ENCODE results near the gene RBFOX2.
"Not testable (repeated sequence)": the region's sequence is repeated elsewhere in the genome, so short reads cannot be mapped to it uniquely, and the experiment has no call there.

Gene RBFOX2

DNA sequence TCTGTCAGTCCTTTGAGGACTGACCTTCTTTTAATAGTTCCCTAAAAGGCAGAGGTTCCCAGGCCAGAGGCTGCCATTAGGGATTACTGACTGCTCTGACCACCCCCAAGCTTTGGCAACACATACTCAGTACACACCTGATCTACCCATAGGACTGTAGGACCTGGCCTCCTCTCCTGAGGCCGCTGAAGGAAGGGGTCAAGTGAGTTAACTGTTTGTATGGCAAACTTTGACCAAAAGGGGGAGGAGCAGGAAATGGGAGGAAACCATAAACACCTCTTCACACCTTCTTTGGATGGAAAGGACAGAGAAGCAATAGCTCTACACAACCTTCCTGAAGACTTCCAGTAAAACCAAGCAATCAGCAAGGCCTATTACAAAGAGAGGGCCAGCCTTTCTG is 207.0 kb downstream of the RBFOX2 start:
- no peak for DNase-seq (ENCODE audit: low spot score)

DNA sequence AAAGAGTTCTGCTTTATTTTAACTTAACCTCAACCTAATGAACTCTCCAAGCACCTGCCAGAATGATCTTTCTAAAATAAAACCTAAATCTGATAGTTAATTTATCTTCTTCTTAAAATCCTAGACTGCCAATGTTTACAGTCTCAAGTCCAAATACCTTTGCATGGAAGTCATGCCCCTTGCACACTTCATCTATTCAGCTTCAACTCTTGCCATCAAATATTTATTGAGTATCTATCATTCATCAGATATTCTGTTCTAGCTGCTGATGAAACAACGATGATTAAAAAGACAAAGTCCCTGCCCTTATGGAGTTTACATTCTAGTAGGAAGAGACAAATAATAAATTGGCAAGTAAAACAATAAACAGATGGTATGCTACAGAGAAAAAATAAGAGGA is 209.2 kb downstream of the RBFOX2 start:
- no peak for DNase-seq (ENCODE audit: low spot score)

DNA sequence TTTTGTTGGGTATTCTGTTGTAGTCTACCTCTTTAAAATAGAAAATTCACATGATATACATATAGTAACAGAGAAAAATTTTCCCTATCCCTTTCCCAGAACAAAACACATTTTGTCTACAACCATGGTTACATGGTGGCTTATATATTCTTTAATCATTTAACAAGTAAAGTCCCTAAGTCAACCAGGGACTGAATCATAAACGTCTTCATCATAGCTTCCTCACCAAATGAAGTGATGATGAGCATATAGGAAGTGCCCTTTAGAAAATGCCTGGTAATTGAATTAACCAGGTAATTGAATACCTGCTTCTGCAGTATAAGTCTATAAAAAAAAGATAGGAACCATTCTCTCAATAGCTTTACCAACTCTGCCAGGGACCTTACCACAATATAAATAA is 209.7 kb downstream of the RBFOX2 start:
- DNase-seq (ENCODE audit: low spot score), result no peak

DNA sequence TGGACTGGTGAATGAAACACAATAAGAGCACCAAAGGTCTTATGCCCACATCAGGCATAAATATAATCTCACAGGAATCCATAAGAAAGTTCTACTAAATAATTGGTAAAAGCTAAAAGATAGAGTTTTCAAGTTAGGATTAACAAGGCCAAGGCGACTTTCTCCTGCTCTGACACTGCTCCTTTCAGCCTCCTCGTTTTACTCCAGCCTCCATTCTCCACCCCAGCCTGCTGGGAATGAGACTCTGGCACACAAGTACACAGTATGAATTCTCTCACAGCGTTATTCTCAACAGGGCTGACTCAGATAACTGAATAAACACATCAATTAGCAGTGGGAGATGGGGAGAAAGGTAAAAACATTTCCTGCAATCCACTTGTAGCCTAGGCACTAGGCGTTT is 216.0 kb downstream of the RBFOX2 start:
- no peak for DNase-seq (ENCODE audit: low spot score)

DNA sequence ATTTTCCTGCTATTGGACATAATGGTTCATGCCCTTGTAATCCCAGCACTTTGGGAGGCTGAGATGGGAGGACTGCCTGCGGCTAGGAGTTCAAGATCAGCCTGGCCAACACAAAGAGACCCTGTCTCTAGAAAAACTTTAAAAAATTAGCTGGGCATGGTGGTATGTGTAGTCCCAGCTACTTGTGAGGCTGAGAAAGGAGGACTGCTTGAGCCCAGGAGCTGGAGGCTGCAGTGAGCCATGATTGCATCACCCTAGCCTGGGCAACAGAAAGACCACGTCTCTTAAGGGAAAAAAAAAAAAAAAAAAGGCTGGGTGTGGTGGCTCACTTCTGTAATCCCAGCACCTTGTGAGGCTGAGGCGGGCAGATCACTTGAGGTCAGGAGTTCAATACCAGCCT is 217.0 kb downstream of the RBFOX2 start:
- DNase-seq (ENCODE audit: low spot score), result no peak

DNA sequence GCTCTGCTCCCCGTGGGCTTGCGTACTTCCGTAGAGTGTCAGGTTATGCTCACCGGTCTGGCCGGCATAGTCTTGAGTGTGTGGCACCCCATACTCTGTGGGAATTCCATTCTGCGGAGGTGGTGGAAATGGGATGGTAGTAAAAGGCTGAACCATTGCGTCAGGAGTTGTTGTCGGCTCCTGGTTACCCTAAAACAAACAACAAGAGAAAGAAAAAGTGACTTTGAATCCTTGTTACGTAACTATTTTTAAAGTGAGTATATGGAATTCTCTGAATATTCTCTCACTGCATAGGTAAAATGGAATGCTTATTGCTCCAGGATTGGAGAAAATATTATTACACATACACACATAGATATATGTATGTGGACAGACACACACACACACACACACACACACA is 218.8 kb downstream of the RBFOX2 start:
- DNase-seq (ENCODE audit: low spot score), result no peak

DNA sequence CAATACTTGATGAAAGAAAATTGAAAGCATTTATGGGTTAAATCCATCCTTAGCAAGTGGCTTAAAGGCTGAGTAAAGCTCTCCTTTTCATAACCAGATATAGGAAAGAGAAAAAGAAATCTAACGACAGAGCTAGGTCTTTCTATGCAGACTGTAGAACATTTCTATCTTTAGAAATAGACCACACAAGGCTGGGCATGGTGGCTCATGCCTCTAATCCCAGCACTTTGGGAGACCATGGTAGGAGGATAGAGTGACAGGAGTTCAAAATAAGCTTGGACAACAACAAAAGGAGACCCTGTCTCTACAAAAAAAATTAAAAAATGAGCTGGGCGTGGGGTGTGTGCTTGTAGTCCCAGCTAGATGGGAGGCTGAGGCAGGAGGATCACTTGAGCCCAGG is 220.2 kb downstream of the RBFOX2 start:
- no peak for DNase-seq (ENCODE audit: low spot score)

DNA sequence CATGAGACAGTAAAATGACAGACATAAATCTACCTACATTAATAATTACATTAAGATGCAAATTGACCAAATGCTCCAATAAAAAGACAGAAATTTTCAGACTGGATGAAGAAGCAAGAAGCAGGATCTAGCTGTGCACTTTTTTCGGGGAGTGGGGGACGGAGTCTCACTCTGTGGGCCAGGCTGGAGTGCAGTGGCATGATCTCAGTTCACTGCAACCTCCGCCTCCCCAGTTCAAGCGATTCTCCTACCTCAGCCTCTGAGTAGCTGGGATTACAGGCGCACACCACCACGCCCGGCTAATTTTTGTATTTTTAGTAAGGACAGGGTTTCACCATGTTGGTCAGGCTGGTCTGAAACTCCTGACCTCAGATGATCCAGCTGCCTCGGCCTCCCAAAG is 222.0 kb downstream of the RBFOX2 start:
- DNase-seq (ENCODE audit: low spot score), result not testable (repeated sequence)

DNA sequence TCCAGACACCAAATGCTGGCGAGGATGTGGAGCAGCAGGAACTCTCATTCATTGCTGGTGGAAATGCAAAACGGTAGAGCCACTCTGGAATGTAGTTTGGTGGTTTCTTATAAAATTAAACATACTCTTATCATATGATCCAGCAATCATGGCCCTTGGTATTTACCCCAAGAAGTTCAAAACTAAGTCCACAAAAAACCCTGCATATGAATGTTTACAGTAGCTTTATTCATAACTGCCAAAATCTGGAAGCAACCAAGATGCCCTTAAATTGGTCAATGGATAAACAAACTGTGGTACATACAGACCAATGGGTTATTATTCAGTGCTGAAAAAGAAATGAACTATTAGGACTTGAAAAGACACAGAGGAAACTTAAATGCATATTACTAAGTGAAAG is 223.2 kb downstream of the RBFOX2 start:
- no peak for DNase-seq (ENCODE audit: low spot score)

DNA sequence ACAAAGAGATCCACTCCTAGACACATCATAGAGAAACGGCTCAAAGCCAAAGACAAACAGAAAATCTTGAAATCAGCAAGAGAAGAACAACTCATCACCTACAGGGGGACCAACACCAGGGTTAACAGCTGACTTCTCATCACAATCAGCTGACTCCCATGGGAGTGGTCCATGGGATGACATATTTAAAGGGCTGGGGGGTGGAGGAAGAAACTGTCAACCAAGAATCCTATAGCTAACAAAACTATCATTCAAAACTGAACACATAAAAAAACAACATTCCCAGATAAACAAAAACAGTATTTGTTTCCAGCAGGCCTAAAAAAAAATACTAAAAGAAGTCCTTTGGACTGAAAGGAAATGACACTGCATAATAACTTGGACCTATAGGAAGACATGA is 224.2 kb downstream of the RBFOX2 start:
- no peak for DNase-seq (ENCODE audit: low spot score)

DNA sequence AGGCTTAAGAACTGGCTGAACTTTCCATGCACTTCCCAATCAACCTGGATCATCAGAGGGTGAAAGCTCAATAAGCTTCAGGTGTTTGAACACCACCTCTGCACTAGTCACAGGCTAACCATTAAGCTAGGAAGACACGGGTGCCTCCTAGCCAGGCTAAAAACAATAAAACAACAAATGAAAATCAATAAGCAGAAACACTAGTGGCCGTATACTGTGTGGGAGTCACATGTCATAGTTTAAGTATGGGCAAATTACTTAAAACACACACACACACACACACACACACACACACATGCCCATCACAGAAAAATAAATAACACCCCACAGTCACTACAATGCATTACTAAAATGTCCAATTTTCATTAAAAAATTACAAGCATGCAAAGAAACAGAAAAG is 225.7 kb downstream of the RBFOX2 start:
- no peak for DNase-seq (ENCODE audit: low spot score)

DNA sequence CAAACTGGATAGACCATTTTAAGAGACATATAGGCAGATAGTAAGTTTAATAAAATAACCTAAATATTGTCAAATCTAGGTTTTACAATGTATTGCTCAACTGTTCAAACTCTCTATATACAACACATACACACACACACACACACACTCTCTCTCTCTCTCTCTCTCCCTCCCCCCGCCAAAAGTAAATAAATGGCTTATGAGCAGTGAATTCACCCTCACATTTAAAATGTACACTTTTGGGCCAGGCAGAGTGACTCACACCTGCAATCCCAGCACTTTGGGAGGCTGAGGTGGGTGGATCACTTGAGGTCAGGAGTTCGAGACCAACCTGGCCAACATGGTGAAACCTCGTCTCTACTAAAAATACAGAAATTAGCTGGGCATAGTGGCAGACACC is 227.3 kb downstream of the RBFOX2 start:
- DNase-seq (ENCODE audit: low spot score), result not testable (repeated sequence)

DNA sequence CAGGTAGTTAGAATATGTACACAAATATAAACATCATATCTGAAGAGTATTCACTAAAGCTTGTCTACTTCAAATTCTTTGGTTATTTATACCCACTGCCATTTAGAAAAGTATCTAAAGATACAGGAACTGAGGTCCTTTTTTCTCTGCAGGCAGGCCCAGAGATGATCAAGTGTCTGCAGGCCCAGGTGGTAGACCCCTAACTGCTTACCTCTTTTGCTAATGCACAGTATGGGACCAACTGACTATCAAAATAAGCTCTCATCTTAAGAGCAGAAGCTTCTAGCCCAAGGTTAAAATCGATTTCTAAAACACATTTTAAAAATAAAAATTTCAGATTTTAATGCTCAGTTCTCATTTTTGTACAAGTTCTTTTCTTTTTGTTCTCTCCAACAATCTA is 229.5 kb downstream of the RBFOX2 start:
- no peak for DNase-seq (ENCODE audit: low spot score)

DNA sequence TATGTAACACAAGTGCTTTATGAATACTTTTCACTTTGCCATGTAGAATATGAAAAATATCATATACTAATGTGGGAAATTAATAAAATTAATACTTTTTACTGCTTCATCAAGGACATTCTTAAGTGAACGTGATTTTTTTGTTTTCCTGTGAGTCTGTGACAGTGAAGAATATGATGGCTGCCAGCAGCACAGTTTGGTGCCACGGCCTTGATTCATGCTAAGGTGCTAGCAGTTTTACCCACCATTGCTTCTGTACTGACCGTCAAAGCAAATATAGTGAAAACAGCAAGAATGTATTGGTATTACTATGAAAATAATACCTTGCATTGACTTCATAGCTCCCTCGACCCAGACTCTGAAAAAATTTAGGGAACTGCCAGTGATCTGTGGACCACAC is 231.2 kb downstream of the RBFOX2 start:
- no peak for DNase-seq (ENCODE audit: low spot score)

DNA sequence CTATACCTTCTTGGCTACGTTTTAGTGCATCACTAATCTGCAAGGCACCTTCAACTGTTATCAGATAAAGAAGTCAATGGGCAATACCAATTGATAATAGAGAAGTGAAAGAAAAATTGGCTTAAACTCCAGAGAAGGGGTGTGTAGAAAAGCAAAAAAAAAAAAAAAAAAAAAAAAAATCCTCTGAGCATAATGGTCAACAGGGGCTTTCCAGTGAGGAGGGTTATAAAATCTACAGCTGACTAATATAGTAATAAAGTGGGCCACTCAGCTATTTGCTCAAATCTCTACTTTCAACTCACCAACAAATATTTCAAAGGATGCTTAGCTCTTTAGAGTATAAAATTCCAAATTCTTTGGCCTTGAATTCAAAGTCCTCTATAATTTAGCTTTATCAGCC is 233.1 kb downstream of the RBFOX2 start:
- no peak for DNase-seq (ENCODE audit: low spot score)

DNA sequence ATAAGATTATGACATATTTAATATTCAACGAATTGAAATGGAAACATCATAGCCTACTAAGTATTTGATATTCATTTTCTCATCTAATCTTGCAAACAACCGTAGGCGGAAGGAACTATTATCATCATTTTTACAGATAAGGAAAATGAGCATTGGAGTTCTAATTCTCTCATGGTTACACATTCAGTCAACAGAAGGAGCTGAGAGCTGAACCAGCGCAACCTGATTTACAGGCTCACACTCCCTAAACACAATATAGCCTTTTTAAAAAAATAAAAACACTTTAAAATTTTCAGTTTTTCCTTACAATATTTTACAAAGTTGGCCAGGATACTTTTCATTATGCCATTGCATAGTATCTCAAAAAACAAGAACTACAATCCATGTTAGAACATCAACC is 236.1 kb downstream of the RBFOX2 start:
- DNase-seq (ENCODE audit: low spot score), result no peak

DNA sequence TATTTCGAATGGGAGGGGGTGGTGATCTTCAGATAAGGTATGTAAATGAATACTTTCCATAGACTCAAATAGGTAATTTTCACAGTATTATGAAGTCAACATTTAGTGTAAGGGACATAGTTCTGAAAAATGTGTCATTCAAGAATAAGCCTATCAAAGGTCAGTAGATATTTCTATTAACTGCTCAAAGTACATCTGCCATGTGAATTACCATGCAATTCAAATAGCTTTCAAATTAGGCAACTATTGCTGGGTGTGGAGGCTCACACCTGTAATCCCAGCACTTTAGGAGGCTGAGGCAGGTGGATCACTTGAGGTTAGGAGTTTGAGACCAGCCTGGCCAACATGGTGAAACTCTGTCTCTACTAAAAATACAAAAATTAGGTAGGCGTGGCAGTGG is 236.8 kb downstream of the RBFOX2 start:
- DNase-seq (ENCODE audit: low spot score), result not testable (repeated sequence)

DNA sequence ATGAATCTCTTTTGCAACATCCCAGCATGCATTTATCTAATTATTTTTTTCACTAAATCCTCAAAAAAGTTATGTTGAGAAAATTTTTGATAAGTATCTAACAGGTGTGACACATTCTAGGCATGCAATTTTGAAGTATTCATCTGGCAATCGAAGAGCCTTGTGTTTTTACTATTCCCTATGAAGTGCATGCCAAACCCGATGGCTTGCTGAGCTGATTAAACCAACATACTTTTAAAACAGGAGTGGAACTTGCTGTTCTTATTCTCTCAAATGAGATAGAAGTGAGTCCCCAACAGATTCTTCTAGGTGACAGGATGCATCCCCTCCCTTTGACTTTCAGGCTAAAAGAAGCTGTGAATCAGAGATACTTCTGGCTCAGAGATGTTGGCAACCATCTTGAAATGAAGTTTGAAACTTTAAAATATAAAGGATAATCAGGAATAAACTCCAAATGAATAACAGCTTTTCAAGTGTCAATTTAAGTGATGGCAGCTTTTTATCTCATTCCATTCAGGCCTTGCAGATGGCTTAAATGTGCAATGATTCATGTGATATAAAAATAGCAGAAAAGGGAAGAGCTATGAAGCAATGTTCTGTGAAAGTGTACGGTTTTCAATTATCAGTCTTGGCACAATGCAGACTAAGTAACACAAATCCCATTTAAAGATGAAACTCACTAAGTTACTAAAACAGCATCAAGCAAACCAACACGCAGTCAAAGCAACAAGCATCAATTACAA is 243.3 kb downstream of the RBFOX2 start:
- DNase-seq (ENCODE audit: low spot score), result no peak

DNA sequence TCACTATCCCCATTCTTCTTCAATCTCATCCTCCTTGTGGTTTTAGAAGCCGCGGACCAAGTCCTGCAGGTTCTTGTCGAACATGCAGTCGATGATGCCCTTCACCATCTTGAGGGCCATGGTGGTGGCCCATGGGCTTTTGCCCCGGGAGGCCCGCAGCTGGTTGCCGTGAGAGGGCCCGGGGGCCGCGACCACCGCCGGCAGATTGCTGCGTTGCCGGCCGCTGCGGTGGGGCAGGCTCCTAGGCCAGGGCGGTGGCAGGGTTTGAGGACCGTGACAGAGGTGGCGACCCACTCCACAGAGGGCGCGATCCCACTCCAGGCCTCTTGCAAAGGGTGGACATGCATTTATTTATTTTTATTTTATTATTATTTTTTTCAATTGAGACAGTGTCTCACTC is 244.0 kb downstream of the RBFOX2 start:
- no peak for DNase-seq (ENCODE audit: low spot score)

DNA sequence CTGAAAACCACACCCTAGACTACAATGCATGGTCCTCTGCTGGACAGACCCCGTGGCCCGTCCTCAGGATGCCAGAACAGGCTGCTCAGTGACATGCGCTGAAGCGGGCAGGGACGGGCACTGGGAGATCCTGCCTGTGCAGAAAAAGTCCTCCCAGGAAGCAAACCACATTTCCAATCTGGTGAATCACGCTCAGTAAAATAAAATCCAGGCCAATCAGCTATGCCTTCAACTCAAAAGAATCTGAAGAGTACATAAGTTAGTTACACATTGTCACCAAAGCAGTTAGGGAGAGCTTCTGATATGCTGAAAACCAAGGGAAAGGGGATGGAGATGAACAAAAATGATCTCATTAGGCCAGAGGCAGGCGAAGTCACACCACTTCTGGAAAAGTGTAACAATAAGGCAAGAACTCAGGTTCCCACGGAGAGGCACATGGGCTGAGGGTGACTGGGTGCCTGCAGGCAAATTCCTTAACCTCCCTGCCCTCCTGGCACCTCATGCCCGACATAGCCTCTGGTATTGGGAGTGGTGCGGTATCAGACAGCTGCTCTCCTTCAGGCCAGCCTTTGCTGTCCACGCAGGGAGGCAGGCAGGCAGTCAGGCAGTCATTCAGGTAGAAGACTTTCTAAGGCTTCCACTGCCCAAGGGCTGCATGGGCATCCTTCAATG is 244.5 kb downstream of the RBFOX2 start:
- DNase-seq (ENCODE audit: low spot score), result no peak

DNA sequence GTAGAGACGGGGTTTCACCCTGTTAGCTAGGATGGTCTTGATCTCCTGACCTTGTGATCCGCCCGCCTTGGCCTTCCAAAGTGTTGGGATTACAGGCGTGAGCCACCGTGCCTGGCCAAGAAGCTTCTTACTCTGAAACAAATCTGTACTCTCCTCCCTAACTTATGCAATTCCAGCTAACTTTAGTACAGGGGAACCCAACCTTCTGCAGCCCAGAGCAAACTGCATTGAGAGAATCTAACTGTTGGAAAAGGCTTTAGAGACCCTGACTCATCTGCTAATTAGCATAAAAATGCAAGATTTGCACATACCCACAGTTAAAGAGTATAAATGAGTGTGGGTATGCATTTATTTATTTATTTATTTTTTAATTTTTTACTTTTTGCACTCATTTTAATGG is 246.1 kb downstream of the RBFOX2 start:
- DNase-seq (ENCODE audit: low spot score), result no peak

DNA sequence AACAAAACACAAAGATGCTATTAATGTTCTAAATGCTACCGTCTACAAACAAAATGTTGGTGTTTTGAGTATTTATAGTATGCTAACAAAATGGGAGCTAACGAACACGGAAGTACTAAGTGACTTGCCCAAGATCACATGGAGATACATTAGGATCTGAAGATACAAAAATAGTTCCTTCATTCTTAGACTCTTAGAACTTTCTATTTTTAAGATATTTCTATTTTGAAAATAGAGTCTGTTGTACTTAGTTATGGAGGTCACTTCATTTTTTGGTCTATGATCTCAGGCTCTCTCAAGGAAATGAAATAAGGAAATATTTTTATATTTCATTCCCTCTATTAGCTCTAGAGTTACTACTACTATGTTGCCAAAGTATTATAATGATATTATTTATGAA is 246.7 kb downstream of the RBFOX2 start:
- DNase-seq (ENCODE audit: low spot score), result no peak

DNA sequence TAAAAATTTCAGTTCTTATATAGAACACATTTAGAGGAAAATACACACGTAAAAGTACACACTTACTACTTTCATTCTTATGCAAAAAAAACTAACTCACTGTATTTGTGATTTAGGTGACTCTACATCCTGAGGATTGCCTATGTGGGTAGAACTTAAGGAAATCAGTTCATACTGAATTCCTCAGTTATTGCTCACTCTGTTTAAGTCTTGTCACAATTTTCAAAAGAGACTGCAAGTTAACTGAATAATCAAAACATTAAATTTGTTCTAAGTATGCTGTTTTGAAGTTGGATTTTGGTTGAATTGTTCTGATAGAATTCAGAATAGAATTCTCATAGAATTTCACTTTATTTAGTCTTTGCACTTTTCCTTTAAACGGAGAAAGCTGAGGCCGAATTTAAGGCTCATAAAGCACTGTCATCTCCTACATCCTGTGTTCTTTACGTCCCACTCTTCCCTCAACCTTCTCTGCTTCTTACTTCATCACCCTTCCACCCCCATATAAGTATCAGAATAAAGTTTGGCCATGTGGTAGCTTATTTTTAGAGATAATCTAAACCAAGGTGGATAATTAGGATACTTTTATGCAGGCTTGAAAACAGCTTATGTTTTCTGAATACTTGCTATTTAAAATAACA is 251.2 kb downstream of the RBFOX2 start:
- no peak for DNase-seq (ENCODE audit: low spot score)

DNA sequence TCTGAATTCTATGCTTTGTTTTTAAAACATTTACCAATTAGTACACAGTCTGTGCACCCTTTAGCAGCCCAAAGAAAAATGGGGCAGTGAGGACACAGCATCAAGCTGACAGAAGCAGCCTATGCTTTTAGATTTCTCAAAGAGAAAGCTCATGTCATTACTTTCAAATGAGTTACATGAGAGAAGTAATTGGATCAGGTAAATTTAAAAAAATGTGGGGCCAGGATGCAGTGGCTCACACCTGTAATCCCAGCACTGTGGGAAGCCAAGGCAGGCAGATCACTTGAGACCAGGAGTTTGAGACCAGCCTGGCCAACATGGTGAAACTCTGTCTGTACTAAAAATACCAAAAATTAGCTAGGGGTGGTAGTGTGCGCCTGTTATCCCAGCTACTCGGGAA is 253.3 kb downstream of the RBFOX2 start:
- DNase-seq (ENCODE audit: low spot score), result no peak
